Suprapubic skin (tissue), 4 donors: ENCODE data around the gene GKN2. TPM values are rescaled to one million over a fixed set of nuclear protein-coding genes. Genes with fewer than 3 reads are reported as not detected.

Experiments
- DNase-seq, 2 donors: peaks; one replicate each; pipeline ENCODE4 v3.0.0-alpha.2; 2019; ENCODE audit warnings: low spot score in 2 of 2
- H3K27ac ChIP-seq: fragments of 200-600 bp; sonication (generic); one replicate; pipeline ENCODE4 v1.5.1; 2019
- H3K27me3 ChIP-seq: fragments of 200-600 bp; sonication (generic); one replicate; pipeline ENCODE4 v1.5.1; 2019
- H3K36me3 ChIP-seq: fragments of 200-600 bp; sonication (generic); one replicate; pipeline ENCODE4 v1.5.1; 2019
- H3K4me1 ChIP-seq: fragments of 200-600 bp; sonication (generic); one replicate; pipeline ENCODE4 v1.5.1; 2019
- H3K4me3 ChIP-seq: fragments of 200-600 bp; sonication (generic); one replicate; pipeline ENCODE4 v1.5.1; 2019; ENCODE audit warnings: mild to moderate bottlenecking
- H3K9me3 ChIP-seq: fragments of 200-600 bp; sonication (generic); one replicate; pipeline ENCODE4 v1.5.1; 2019
- CTCF ChIP-seq, 2 donors: fragments of 200-600 bp in 1 of 2; fragments of 450-650 bp in 1 of 2; sonication (generic) in 1 of 2; IDR thresholded peaks; one replicate each; pipeline ENCODE4 v1.5.1; 2016 to 2019; ENCODE audit warnings: antibody characterized with exemption in 2 of 2, mild to moderate bottlenecking in 1 of 2, moderate library complexity in 1 of 2
- EP300 ChIP-seq: sonication (generic); formaldehyde crosslinking; IDR thresholded peaks from one replicate; pipeline ENCODE4 v1.6.1; 2017; ENCODE audit warnings: antibody characterized with exemption
- POLR2A ChIP-seq, 2 donors: fragments of 450-650 bp; IDR thresholded peaks; one replicate each; pipeline ENCODE4 v1.6.1; 2017; ENCODE audit warnings: antibody characterized with exemption in 2 of 2, mild to moderate bottlenecking in 2 of 2, moderate library complexity in 2 of 2
- POLR2AphosphoS5 ChIP-seq, 3 donors: sonication (generic); formaldehyde crosslinking; IDR thresholded peaks; one replicate each; pipeline ENCODE4 v1.6.1; 2017; ENCODE audit warnings: antibody characterized with exemption in 3 of 3
- WGBS: methylation state at CpG from one replicate; pipeline ENCODE4 v1.1.5; 2018; 5-methylcytosine and 5-hydroxymethylcytosine counted together
- total RNA-seq, 4 donors: library from RNA; depleted of rRNA; stranded (reverse); fragments of >200 nt; gene quantifications; one replicate each; pipeline ENCODE4 v1.1.0, GENCODE V29; 2016

GKN2 gene
- total RNA-seq, 4 donors from 2014 or later = not detected

GRCh38 chr2:68911709-68912108, 41.0 kb downstream of the GKN2 start:
- H3K4me1 ChIP-seq = peaks cover 24% of the 10 kb centered on the region
- no peaks in the 10 kb centered on the region for H3K27me3 ChIP-seq
- no peak for TF ChIP-seq POLR2A (IDR thresholded peaks at IDR 0.05)
- TF ChIP-seq EP300 = no peak
- no peak for TF ChIP-seq POLR2AphosphoS5 (IDR thresholded peaks at IDR 0.05)
- TF ChIP-seq CTCF (IDR thresholded peaks at IDR 0.05) = no peak
- WGBS = 89% methylated on average over 1 of the region's 1 CpG
- no peak for DNase-seq
- H3K4me3 ChIP-seq = no peak overlapping the region
- no peak overlapping the region for H3K27ac ChIP-seq
- no peaks in the 10 kb centered on the region for H3K36me3 ChIP-seq
- H3K9me3 ChIP-seq = no peaks in the 10 kb centered on the region

- H3K4me1 ChIP-seq = peaks cover 20% of the 10 kb centered on the region
- WGBS = 59% methylated on average over 4 of the region's 4 CpGs
- H3K27ac ChIP-seq = no peak overlapping the region
- no peaks in the 10 kb centered on the region for H3K36me3 ChIP-seq
- no peak for DNase-seq
- H3K27me3 ChIP-seq = no peaks in the 10 kb centered on the region
- no peaks in the 10 kb centered on the region for H3K9me3 ChIP-seq
- TF ChIP-seq POLR2AphosphoS5 (IDR thresholded peaks at IDR 0.05) (no peak), POLR2A (IDR thresholded peaks at IDR 0.05) (no peak), EP300 (no peak), CTCF (IDR thresholded peaks at IDR 0.05) (no peak)
- H3K4me3 ChIP-seq = no peak overlapping the region
Observed at GRCh38 chr2:68911246-68911645, 41.4 kb downstream of the GKN2 start.

- TF ChIP-seq CTCF (IDR thresholded peaks at IDR 0.05) = peak; percentile 85 to 88
- no peak for TF ChIP-seq EP300
- no peak for TF ChIP-seq POLR2A (IDR thresholded peaks at IDR 0.05)
- Histone ChIP-seq H3K9me3 (no peaks in the 10 kb centered on the region), H3K4me1 (peaks cover 18% of the 10 kb centered on the region), H3K27ac (no peak overlapping the region), H3K36me3 (no peaks in the 10 kb centered on the region), H3K4me3 (no peak overlapping the region), H3K27me3 (no peaks in the 10 kb centered on the region)
- 69% methylated on average over 3 of the region's 3 CpGs for WGBS
- DNase-seq = peak in 1 of 2 donors; percentile 76
Observed at GRCh38 chr2:68909793-68910674, 42.7 kb downstream of the GKN2 start.

- Histone ChIP-seq H3K4me3 (no peak overlapping the region), H3K4me1 (peaks cover 18% of the 10 kb centered on the region), H3K36me3 (no peaks in the 10 kb centered on the region), H3K27me3 (no peaks in the 10 kb centered on the region), H3K27ac (peak overlapping the region; percentile 16), H3K9me3 (no peaks in the 10 kb centered on the region)
- WGBS = 34% methylated on average over 5 of the region's 5 CpGs
- TF ChIP-seq POLR2A (IDR thresholded peaks at IDR 0.05) = no peak
- TF ChIP-seq CTCF (IDR thresholded peaks at IDR 0.05) = no peak
- TF ChIP-seq EP300 = no peak
- TF ChIP-seq POLR2AphosphoS5 (IDR thresholded peaks at IDR 0.05) = no peak
- peak; percentile 81 to 82 for DNase-seq
Observed at GRCh38 chr2:68908392-68908970, 44.2 kb downstream of the GKN2 start.

GRCh38 chr2:68907920-68908253, 44.8 kb downstream of the GKN2 start:
- no peak for TF ChIP-seq POLR2AphosphoS5 (IDR thresholded peaks at IDR 0.05)
- no peak for TF ChIP-seq CTCF (IDR thresholded peaks at IDR 0.05)
- TF ChIP-seq EP300 = no peak
- TF ChIP-seq POLR2A (IDR thresholded peaks at IDR 0.05) = no peak
- DNase-seq = no peak
- 86% methylated on average over 4 of the region's 4 CpGs for WGBS
- Histone ChIP-seq H3K4me3 (no peak overlapping the region), H3K9me3 (no peaks in the 10 kb centered on the region), H3K4me1 (peaks cover 18% of the 10 kb centered on the region), H3K36me3 (no peaks in the 10 kb centered on the region), H3K27ac (no peak overlapping the region), H3K27me3 (no peaks in the 10 kb centered on the region)
